A549 (cell line): ENCODE results near the gene CCNB1IP1. TPM values are rescaled to one million over a fixed set of nuclear protein-coding genes. Genes with fewer than 3 reads are reported as not detected.
"Not testable (repeated sequence)": the region's sequence is repeated elsewhere in the genome, so short reads cannot be mapped to it uniquely, and the experiment has no call there.

Experiments used
- ATAC-seq, 2 experiments: fragments of 200-7000 bp in 1 of 2; fragments of >200 bp in 1 of 2; cut with Nextera tagmentation in 1 of 2; cut with Tn5 transposase in 1 of 2; 3 replicates each; pipeline versions ENCODE4 v1.8.0 to v1.9.1; 2018 to 2020; ENCODE audit warnings: mild to moderate bottlenecking in 1 of 2, moderate library complexity in 1 of 2
- CTCF ChIA-PET: fragments of 300-600 bp; sonication (Branson Sonifier 250); formaldehyde crosslinking; extraction: SDS; loops from one replicate; lab custom pipeline; 2021; ENCODE audit warnings: antibody characterized with exemption, inconsistent platforms; lab: Yijun Ruan, JAX
- POLR2A ChIA-PET: fragments of 350-600 bp; formaldehyde crosslinking; extraction: SDS; loops from one replicate; lab custom pipeline; 2021; ENCODE audit warnings: antibody characterized with exemption, inconsistent platforms; lab: Yijun Ruan, JAX
- DNase-seq, 2 experiments: peaks; one replicate each; pipeline versions ENCODE4 v3.0.0 to v3.0.0-alpha.2; 2011 to 2016; ENCODE audit warnings: low read depth in 1 of 2, low spot score in 1 of 2
- FAIRE-seq: peaks from 2 replicates; lab custom pipeline; 2011; peaks lifted over from hg19 to GRCh38; lab: Jason Lieb, UNC
- H3K27ac ChIP-seq, 2 experiments: fragments of >200 bp; sonication (Bioruptor Twin); formaldehyde crosslinking; 3 replicates each; pipeline ENCODE4 v1.5.1; 2016 to 2017
- H3K4me1 ChIP-seq: fragments of >200 bp; sonication (Bioruptor Twin); formaldehyde crosslinking; 3 replicates; pipeline ENCODE4 v1.6.1; 2016
- H3K4me2 ChIP-seq: fragments of >200 bp; sonication (Bioruptor Twin); formaldehyde crosslinking; 3 replicates; pipeline ENCODE4 v1.6.1; 2016
- H3K4me3 ChIP-seq: fragments of >200 bp; sonication (Bioruptor Twin); formaldehyde crosslinking; 3 replicates; pipeline ENCODE4 v1.5.1; 2016
- H3K9me3 ChIP-seq: fragments of >200 bp; sonication (Bioruptor Twin); formaldehyde crosslinking; 3 replicates; pipeline ENCODE4 v1.6.1; 2016
- CBX2 ChIP-seq: fragments of 200-600 bp; sonication (generic); IDR thresholded peaks from 2 replicates; pipeline ENCODE4 v1.6.1; 2016; ENCODE audit warnings: low read depth, mild to moderate bottlenecking, borderline replicate concordance
- CBX8 ChIP-seq: fragments of 200-600 bp; sonication (generic); IDR thresholded peaks from 2 replicates; pipeline ENCODE4 v1.6.1; 2016
- CEBPB ChIP-seq, 2 experiments: fragments of >200 bp in 1 of 2; sonication (Bioruptor Twin) in 1 of 2; formaldehyde crosslinking in 1 of 2; IDR thresholded peaks; 2 replicates each; pipeline ENCODE4 v1.6.1; 2012 to 2016
- CHD2 ChIP-seq: fragments of 150-350 bp; IDR thresholded peaks from 2 replicates; pipeline ENCODE4 v1.6.1; 2014; ENCODE audit warnings: low read length; ENCODE audit not compliant: partially characterized antibody
- FOXS1 ChIP-seq: fragments of 250-450 bp; sonication (Bioruptor Pico); IDR thresholded peaks from 2 replicates; pipeline ENCODE4 v1.5.0; 2020; ENCODE audit warnings: mild to moderate bottlenecking, moderate library complexity
- GATA3 ChIP-seq: IDR thresholded peaks from 2 replicates; pipeline ENCODE4 v1.6.1; 2012; ENCODE audit warnings: borderline replicate concordance
- HOXB13 ChIP-seq: fragments of 250-450 bp; sonication (Bioruptor Pico); IDR thresholded peaks from 2 replicates; pipeline ENCODE4 v1.5.0; 2020; ENCODE audit warnings: low read depth, mild to moderate bottlenecking, moderate library complexity
- KDM1A ChIP-seq: fragments of 200-600 bp; sonication (generic); IDR thresholded peaks from 2 replicates; pipeline ENCODE4 v1.6.1; 2016; ENCODE audit warnings: low read depth, mild to moderate bottlenecking
- KDM5A ChIP-seq: fragments of 200-600 bp; sonication (generic); IDR thresholded peaks from 2 replicates; pipeline ENCODE4 v1.6.1; 2016; ENCODE audit warnings: antibody characterized with exemption, mild to moderate bottlenecking
- MAFK ChIP-seq: fragments of 450-650 bp; IDR thresholded peaks from 2 replicates; pipeline ENCODE4 v1.6.1; 2014; ENCODE audit not compliant: partially characterized antibody
- NR3C1 ChIP-seq: fragments of >200 bp; sonication (Bioruptor Twin); formaldehyde crosslinking; IDR thresholded peaks from 3 replicates; pipeline ENCODE4 v1.6.1; 2017
- POLR2AphosphoS2 ChIP-seq: conservative IDR thresholded peaks from 2 replicates; pipeline ENCODE4 v1.6.1; 2012; ENCODE audit warnings: low read length, improper control_type of control experiment, inconsistent platforms
- SREBF2 ChIP-seq: fragments of 450-650 bp; IDR thresholded peaks from 2 replicates; pipeline ENCODE4 v1.6.1; 2014; ENCODE audit warnings: mild to moderate bottlenecking, moderate library complexity
- TFCP2L1 ChIP-seq: fragments of 250-450 bp; sonication (Bioruptor Pico); IDR thresholded peaks from 2 replicates; pipeline ENCODE4 v1.5.0; 2021; ENCODE audit warnings: mild to moderate bottlenecking
- WGBS: methylation state at CpG from one replicate; pipeline ENCODE4 v1.1.6; 2017; ENCODE audit errors: missing lambda C conversion rate; 5-methylcytosine and 5-hydroxymethylcytosine counted together
- polyA plus RNA-seq, 4 experiments: library from polyadenylated mRNA; depleted of rRNA in 3 of 4; stranded (reverse); fragments of >200 nt; fragmentation: RNase III in 1 of 4; extraction: RNeasy Plus Mini Kit Qiagen cat#74134 plus additional on column Dnase treatment in 1 of 4; gene quantifications; 2 replicates in 3 of 4; 3 replicates in 1 of 4; pipeline ENCODE4 v1.2.3, GENCODE V29; 2011 to 2017
- TF ChIP-seq, protein P1 (sequence below): fragments of >200 bp; sonication (Bioruptor Twin); formaldehyde crosslinking; IDR thresholded peaks from 3 replicates; pipeline ENCODE4 v1.6.1; 2016
- TF ChIP-seq, protein P2 (sequence below): fragments of 250-450 bp; sonication (Bioruptor Pico); IDR thresholded peaks from 2 replicates; pipeline ENCODE4 v1.5.0; 2020; ENCODE audit warnings: low read depth, mild to moderate bottlenecking, moderate library complexity

Gene CCNB1IP1
- polyA plus RNA-seq, 2 of the 4 experiments (the other 2 are of a cell fraction) = 30.8 to 121 TPM

DNA sequence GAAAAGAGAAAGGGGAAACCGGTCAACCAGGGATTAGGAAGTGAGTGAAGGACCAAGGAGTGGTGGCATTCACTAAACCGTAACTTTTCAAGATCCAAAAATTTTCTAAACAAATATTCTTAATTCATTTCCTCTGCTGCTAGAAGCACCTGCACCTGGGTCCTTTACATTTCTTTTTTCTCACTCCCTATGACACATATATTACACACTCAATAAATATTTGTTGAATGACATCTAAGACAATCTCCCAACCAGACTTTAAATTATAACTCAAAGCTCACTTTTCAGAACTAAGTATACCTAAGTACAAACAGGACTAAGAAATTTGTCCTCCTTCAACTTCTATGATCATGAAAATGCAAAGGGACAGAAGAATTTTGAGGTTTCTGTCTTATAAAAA, 38.4 kb downstream of the CCNB1IP1 start (continued):
- TF ChIP-seq SREBF2 = no peak
- no peak for TF ChIP-seq KDM1A
- no peak for TF ChIP-seq POLR2AphosphoS2
- TF ChIP-seq NR3C1 = no peak

DNA sequence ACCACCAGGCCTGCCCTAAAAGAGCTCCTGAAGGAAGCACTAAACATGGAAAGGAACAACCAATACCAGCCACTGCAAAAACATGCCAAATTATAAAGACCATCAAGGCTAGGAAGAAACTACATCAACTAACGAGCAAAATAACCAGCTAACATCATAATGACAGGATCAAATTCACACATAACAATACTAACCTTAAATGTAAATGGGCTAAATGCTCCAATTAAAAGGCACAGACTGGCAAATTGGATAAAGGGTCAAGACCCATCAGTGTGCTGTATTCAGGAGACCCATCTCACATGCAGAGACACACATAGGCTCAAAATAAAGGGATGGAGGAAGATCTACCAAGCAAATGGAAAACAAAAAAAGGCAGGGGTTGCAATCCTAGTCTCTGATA, 51.1 kb downstream of the CCNB1IP1 start:
- ATAC-seq, H3K9me3 ChIP-seq, H3K27ac ChIP-seq, CTCF ChIA-PET, FAIRE-seq, H3K4me3 ChIP-seq, POLR2A ChIA-PET, H3K4me2 ChIP-seq, H3K4me1 ChIP-seq, DNase-seq: not testable (repeated sequence)
- WGBS = 91% methylated on average over 1 of the region's 1 CpG

DNA sequence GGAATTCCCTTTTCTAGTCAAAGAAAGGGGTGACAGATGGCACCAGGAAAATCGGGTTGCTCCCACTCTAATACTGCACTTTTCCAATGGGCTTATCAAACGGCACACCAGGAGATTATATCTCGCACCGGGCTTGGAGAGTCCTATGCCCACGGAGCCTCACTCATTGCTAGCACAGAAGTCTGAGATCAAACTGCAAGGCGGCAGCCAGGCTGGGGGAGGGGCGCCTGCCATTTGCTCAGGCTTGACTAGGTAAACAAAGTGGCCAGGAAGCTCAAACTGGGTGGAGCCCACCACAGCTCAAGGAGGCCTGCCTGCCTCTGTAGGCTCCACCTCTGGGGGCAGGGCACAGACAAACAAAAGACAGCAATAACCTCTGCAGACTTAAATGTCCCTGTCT, 52.8 kb downstream of the CCNB1IP1 start:
- CTCF ChIA-PET, ATAC-seq, DNase-seq, H3K27ac ChIP-seq, H3K9me3 ChIP-seq, POLR2A ChIA-PET, H3K4me1 ChIP-seq, FAIRE-seq, H3K4me2 ChIP-seq, H3K4me3 ChIP-seq: not testable (repeated sequence)
- WGBS = 63% methylated on average over 7 of the region's 7 CpGs

DNA sequence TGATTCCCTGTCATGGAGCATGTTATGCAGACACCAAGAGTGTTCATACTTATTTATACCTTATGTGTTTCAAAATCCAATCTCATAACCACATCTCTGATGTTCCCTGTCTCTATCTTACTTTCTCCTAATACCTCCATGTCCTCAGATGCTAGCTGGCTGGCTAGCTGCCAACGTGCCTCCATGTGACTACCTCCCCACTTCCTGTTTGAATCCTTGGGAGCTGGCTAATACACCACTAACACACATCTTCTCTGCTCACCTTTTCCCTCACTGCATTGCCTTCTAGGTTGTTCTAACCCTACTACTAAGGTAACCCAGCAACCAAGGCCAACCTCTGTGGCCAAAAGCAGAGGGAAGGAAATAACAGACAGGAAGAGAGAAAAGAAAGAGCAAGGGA, 54.7 kb downstream of the CCNB1IP1 start:
- no peaks in the 10 kb centered on the region for H3K4me1 ChIP-seq
- H3K9me3 ChIP-seq = peaks cover 20% of the 10 kb centered on the region
- H3K4me2 ChIP-seq = no peak overlapping the region
- ChIA-PET POLR2A (no interaction called here), CTCF (no interaction called here)
- H3K4me3 ChIP-seq = no peak overlapping the region
- H3K27ac ChIP-seq = no peak overlapping the region
- TF ChIP-seq MAFK (no peak), CEBPB (IDR thresholded peaks at IDR 0.05) (no peak), CBX2 (no peak)
- TF ChIP-seq, protein P1, sequence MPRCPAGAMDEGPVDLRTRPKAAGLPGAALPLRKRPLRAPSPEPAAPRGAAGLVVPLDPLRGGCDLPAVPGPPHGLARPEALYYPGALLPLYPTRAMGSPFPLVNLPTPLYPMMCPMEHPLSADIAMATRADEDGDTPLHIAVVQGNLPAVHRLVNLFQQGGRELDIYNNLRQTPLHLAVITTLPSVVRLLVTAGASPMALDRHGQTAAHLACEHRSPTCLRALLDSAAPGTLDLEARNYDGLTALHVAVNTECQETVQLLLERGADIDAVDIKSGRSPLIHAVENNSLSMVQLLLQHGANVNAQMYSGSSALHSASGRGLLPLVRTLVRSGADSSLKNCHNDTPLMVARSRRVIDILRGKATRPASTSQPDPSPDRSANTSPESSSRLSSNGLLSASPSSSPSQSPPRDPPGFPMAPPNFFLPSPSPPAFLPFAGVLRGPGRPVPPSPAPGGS = no peak
- ATAC-seq = no peak
- WGBS = 30% methylated on average over 1 of the region's 1 CpG
- DNase-seq = no peak
- no peak for FAIRE-seq

DNA sequence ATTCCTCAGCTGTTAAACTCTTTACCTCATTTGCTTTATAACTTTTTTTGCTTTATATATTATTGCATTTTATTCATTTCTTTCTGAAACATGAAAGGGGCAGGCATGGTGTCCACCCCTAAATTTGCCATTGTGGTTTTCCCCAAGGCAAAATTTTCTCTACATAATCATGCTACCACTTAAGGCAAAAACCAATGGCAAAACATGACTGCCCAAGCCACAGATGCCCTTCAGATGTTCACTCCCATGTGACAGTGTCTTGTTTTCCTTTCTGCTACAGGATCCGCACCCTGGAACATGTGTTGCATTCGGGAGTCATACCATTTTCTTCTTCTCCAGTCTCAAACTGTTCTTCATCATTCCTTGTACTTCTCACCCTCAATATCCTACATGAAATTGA, 55.7 kb downstream of the CCNB1IP1 start:
- TF ChIP-seq TFCP2L1 (no peak), GATA3 (no peak), CHD2 (no peak), KDM5A (no peak), CEBPB (IDR thresholded peaks at IDR 0.05) (no peak), CBX8 (no peak), FOXS1 (CRISPR knock-in tag) (no peak), HOXB13 (CRISPR knock-in tag) (no peak), KDM1A (no peak)
- TF ChIP-seq, protein P2, sequence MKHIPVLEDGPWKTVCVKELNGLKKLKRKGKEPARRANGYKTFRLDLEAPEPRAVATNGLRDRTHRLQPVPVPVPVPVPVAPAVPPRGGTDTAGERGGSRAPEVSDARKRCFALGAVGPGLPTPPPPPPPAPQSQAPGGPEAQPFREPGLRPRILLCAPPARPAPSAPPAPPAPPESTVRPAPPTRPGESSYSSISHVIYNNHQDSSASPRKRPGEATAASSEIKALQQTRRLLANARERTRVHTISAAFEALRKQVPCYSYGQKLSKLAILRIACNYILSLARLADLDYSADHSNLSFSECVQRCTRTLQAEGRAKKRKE (CRISPR knock-in tag) = no peak
- ChIA-PET CTCF (no interaction called here), POLR2A (no interaction called here)
- 96% methylated on average over 2 of the region's 2 CpGs for WGBS
- no peak overlapping the region for H3K4me2 ChIP-seq
- no peak overlapping the region for H3K27ac ChIP-seq
- no peak for ATAC-seq
- no peak for DNase-seq
- no peak for FAIRE-seq
- H3K9me3 ChIP-seq = peaks cover 24% of the 10 kb centered on the region
- H3K4me1 ChIP-seq = no peaks in the 10 kb centered on the region
- no peak overlapping the region for H3K4me3 ChIP-seq
